SK-N-SH (cell line): ENCODE results near the gene DSCAML1. TPM values are rescaled to one million over a fixed set of nuclear protein-coding genes. Genes with fewer than 3 reads are reported as not detected.

Experiments used
- CTCF ChIA-PET: fragments of 300-600, 350-600 bp; formaldehyde crosslinking; extraction: SDS; loops from one replicate; lab custom pipeline; 2021; lab: Yijun Ruan, JAX
- POLR2A ChIA-PET: fragments of 350-600 bp; sonication (Branson Sonifier 250); formaldehyde crosslinking; extraction: SDS; loops from one replicate; lab custom pipeline; 2020; ENCODE audit warnings: antibody characterized with exemption, inconsistent platforms; lab: Yijun Ruan, JAX
- DNase-seq: peaks from one replicate; pipeline ENCODE4 v3.0.0; 2012
- H2AFZ ChIP-seq: fragments of 200-600 bp; sonication (generic); 2 replicates; pipeline ENCODE4 v1.8.1; 2016; ENCODE audit warnings: antibody characterized with exemption, mild to moderate bottlenecking, low read depth
- H3F3A ChIP-seq: fragments of 200-600 bp; sonication (generic); replicated peaks from 2 replicates; pipeline ENCODE3; 2016; ENCODE audit warnings: antibody characterized with exemption, mild to moderate bottlenecking; ENCODE audit not compliant: insufficient read depth
- H3K27ac ChIP-seq, 2 experiments: fragments of 200-500 bp in 1 of 2; fragments of 200-600 bp in 1 of 2; sonication (Bioruptor generic) in 1 of 2; sonication (generic), shearing (Covaris generic) in 1 of 2; 2 replicates each; pipeline versions ENCODE4 v1.5.1 to v1.6.1; 2014 to 2016; ENCODE audit warnings: low read depth in 2 of 2, inconsistent platforms in 1 of 2, low read length in 1 of 2, mild to moderate bottlenecking in 1 of 2, mixed read lengths in 1 of 2
- H3K27me3 ChIP-seq: fragments of 200-600 bp; sonication (generic), shearing (Covaris generic); 2 replicates; pipeline ENCODE4 v1.6.1; 2016; ENCODE audit warnings: mixed run types; ENCODE audit not compliant: insufficient read depth
- H3K36me3 ChIP-seq, 2 experiments: fragments of 200-500 bp in 1 of 2; fragments of 200-600 bp in 1 of 2; sonication (Bioruptor generic) in 1 of 2; sonication (generic) in 1 of 2; replicated peaks in 1 of 2; 2 replicates each; pipeline versions ENCODE3 to v1.5.1; 2014 to 2016; ENCODE audit warnings: low read length in 1 of 2, mild to moderate bottlenecking in 1 of 2; ENCODE audit not compliant: insufficient read depth in 2 of 2, control insufficient read depth in 1 of 2
- H3K4me1 ChIP-seq, 2 experiments: fragments of 200-500 bp in 1 of 2; fragments of 200-600 bp in 1 of 2; sonication (Bioruptor generic) in 1 of 2; sonication (generic), shearing (Covaris generic) in 1 of 2; 2 replicates each; pipeline versions ENCODE4 v1.5.1 to v1.6.1; 2014 to 2016; ENCODE audit warnings: low read depth in 1 of 2, low read length in 1 of 2, mixed run types in 1 of 2; ENCODE audit not compliant: insufficient read depth in 2 of 2, control insufficient read depth in 1 of 2
- H3K4me2 ChIP-seq: fragments of 200-600 bp; sonication (generic), shearing (Covaris generic); 2 replicates; pipeline ENCODE4 v1.6.1; 2017; ENCODE audit warnings: mixed run types
- H3K4me3 ChIP-seq, 2 experiments: fragments of 200-500 bp in 1 of 2; fragments of 200-600 bp in 1 of 2; sonication (Bioruptor generic) in 1 of 2; sonication (generic), shearing (Covaris generic) in 1 of 2; 2 replicates each; pipeline versions ENCODE4 v1.5.1 to v1.8.1; 2014 to 2016; ENCODE audit warnings: low read depth in 2 of 2, inconsistent platforms in 1 of 2, low read length in 1 of 2, mild to moderate bottlenecking in 1 of 2, mixed read lengths in 1 of 2, moderate library complexity in 1 of 2
- H3K79me2 ChIP-seq: fragments of 200-600 bp; sonication (generic); 2 replicates; pipeline ENCODE4 v1.8.1; 2017; ENCODE audit warnings: mild to moderate bottlenecking; ENCODE audit not compliant: insufficient read depth
- H3K9ac ChIP-seq: fragments of 200-600 bp; sonication (generic); 2 replicates; pipeline ENCODE4 v1.6.1; 2017; ENCODE audit warnings: mixed run types
- H3K9me2 ChIP-seq: fragments of 200-600 bp; sonication (generic); 2 replicates; pipeline ENCODE4 v1.6.1; 2017; ENCODE audit warnings: mixed run types
- H3K9me3 ChIP-seq: fragments of 200-600 bp; sonication (generic); 2 replicates; pipeline ENCODE4 v1.6.1; 2017; ENCODE audit warnings: mixed run types, mild to moderate bottlenecking, moderate library complexity
- H4K20me1 ChIP-seq: fragments of 200-600 bp; sonication (generic); 2 replicates; pipeline ENCODE4 v1.6.1; 2017; ENCODE audit warnings: mild to moderate bottlenecking, mixed run types; ENCODE audit not compliant: insufficient read depth
- EP300 ChIP-seq, 2 experiments: IDR thresholded peaks; 2 replicates each; pipeline versions ENCODE4 v1.4.0 to v1.6.1; 2012; ENCODE audit warnings: borderline replicate concordance in 1 of 2, low read depth in 1 of 2, low read length in 1 of 2
- EZH2phosphoT487 ChIP-seq: fragments of 200-600 bp; sonication (generic); IDR thresholded peaks from 2 replicates; pipeline ENCODE4 v1.6.1; 2017; ENCODE audit warnings: low read depth, mixed run types, mild to moderate bottlenecking, antibody characterized with exemption, moderate library complexity, borderline replicate concordance
- FOXM1 ChIP-seq: IDR thresholded peaks from 2 replicates; pipeline ENCODE4 v1.4.0; 2012; ENCODE audit warnings: low read depth, mild to moderate bottlenecking
- JUND ChIP-seq: IDR thresholded peaks from 2 replicates; pipeline ENCODE4 v1.4.0; 2012
- MXI1 ChIP-seq: IDR thresholded peaks from 2 replicates; pipeline ENCODE4 v1.6.1; 2012; ENCODE audit warnings: mild to moderate bottlenecking, low read depth, low read length, improper control_type of control experiment
- RAD21 ChIP-seq: IDR thresholded peaks from 2 replicates; pipeline ENCODE4 v1.6.1; 2012; ENCODE audit warnings: mild to moderate bottlenecking, low read length
- RCOR1 ChIP-seq: fragments of 150-350 bp; IDR thresholded peaks from 2 replicates; pipeline ENCODE4 v1.6.1; 2017; ENCODE audit warnings: antibody characterized with exemption, low read length
- RXRA ChIP-seq: IDR thresholded peaks from 2 replicates; pipeline ENCODE4 v1.4.0; 2012; ENCODE audit warnings: low read depth, mild to moderate bottlenecking, borderline replicate concordance
- SIN3A ChIP-seq: IDR thresholded peaks from 2 replicates; pipeline ENCODE4 v1.6.1; 2012; ENCODE audit warnings: low read depth, mild to moderate bottlenecking, low read length, moderate library complexity, borderline replicate concordance
- SMC3 ChIP-seq: IDR thresholded peaks from 2 replicates; pipeline ENCODE4 v1.6.1; 2012; ENCODE audit warnings: low read depth, low read length, improper control_type of control experiment
- WGBS: methylation state at CpG from one replicate; pipeline ENCODE4 v1.1.6; 2017; ENCODE audit warnings: low lambda C conversion rate; 5-methylcytosine and 5-hydroxymethylcytosine counted together
- polyA plus RNA-seq, 3 experiments: library from polyadenylated mRNA; depleted of rRNA; stranded (reverse); fragments of >200 nt; gene quantifications; 2 replicates each; pipeline ENCODE4 v1.2.3, GENCODE V29; 2012
- TF ChIP-seq, protein P1 (sequence below): IDR thresholded peaks from 2 replicates; pipeline ENCODE4; 2012
- TF ChIP-seq, protein P2 (sequence below): fragments of 200-600 bp; sonication (generic); IDR thresholded peaks from 2 replicates; pipeline ENCODE4 v1.6.1; 2017; ENCODE audit warnings: antibody characterized with exemption, mild to moderate bottlenecking, moderate library complexity
- TF ChIP-seq, protein P3 (sequence below): fragments of 150-350 bp; IDR thresholded peaks from 2 replicates; pipeline ENCODE4 v1.6.1; 2017; ENCODE audit warnings: antibody characterized with exemption, low read length, low read depth, borderline replicate concordance
- TF ChIP-seq, protein P4 (sequence below): IDR thresholded peaks from 2 replicates; pipeline ENCODE4 v1.4.0; 2012; ENCODE audit warnings: low read depth
- TF ChIP-seq, protein P5 (sequence below): IDR thresholded peaks from 2 replicates; pipeline ENCODE4 v1.6.1; 2012; ENCODE audit warnings: mild to moderate bottlenecking, low read depth, low read length, moderate library complexity

DSCAML1 gene
- polyA plus RNA-seq, 1 of the 3 experiments (the other 2 are of a cell fraction) = not detected

DNA sequence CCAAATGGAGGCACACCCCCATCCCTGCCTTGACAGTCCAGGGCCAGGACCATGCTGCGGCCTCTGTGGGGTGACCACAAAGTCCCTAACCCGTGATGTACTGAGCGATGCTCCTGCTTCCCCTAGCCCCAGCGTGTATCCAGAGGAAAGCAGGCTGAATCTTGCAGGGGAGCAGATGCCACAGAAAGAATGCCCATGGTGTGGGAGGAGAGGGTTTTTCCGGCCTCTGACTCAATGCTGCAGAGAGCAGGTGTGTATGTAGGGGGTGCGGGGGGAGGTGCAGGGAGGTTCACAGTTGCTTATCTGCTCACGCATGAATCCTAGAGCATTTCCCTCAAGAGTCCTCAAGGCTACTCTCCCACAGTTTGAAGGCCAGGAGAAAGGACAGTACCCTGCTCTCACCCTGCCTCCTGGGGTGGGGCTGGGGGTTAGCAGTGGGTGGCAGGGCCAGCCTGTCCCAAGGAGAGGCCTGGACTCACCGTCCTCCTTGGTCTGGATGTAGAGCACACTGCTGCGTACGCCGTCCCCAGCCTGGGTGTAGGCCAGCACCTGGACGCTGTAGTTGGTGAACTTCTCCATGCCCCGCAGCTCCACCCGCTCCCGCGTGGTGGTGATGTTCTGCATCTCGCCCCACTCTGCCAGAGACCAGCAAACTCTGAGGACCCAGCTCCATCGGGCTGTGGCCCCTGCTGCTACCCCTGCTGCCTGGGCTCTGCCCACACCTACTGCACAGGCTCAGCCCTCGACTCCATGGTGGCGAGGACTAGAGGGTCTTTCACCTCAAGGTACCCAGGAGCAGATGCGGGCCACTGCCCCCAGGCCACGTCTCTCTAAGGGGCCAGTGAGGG, 338.5 kb downstream of the DSCAML1 start:
- Histone ChIP-seq H3K36me3 (no peaks in the 10 kb centered on the region), H3K27me3 (no peaks in the 10 kb centered on the region), H3K9ac (no peak overlapping the region), H3K4me1 (peaks cover 0 to 40% of the 10 kb centered on the region in 2 experiments; a peak in 1 of 4 replicates), H3K27ac (no peak overlapping the region; a peak in 1 of 4 replicates), H3F3A (no peaks in the 10 kb centered on the region), H3K79me2 (no peaks in the 10 kb centered on the region), H3K4me2 (no peak overlapping the region), H3K9me2 (no peaks in the 10 kb centered on the region), H2AFZ (no peak overlapping the region), H3K9me3 (peaks cover 5% of the 10 kb centered on the region), H4K20me1 (no peaks in the 10 kb centered on the region), H3K4me3 (no peak overlapping the region)
- no peak for TF ChIP-seq MXI1
- TF ChIP-seq, protein P1, sequence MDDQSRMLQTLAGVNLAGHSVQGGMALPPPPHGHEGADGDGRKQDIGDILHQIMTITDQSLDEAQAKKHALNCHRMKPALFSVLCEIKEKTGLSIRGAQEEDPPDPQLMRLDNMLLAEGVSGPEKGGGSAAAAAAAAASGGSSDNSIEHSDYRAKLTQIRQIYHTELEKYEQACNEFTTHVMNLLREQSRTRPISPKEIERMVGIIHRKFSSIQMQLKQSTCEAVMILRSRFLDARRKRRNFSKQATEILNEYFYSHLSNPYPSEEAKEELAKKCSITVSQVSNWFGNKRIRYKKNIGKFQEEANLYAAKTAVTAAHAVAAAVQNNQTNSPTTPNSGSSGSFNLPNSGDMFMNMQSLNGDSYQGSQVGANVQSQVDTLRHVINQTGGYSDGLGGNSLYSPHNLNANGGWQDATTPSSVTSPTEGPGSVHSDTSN = no peak
- TF ChIP-seq, protein P2, sequence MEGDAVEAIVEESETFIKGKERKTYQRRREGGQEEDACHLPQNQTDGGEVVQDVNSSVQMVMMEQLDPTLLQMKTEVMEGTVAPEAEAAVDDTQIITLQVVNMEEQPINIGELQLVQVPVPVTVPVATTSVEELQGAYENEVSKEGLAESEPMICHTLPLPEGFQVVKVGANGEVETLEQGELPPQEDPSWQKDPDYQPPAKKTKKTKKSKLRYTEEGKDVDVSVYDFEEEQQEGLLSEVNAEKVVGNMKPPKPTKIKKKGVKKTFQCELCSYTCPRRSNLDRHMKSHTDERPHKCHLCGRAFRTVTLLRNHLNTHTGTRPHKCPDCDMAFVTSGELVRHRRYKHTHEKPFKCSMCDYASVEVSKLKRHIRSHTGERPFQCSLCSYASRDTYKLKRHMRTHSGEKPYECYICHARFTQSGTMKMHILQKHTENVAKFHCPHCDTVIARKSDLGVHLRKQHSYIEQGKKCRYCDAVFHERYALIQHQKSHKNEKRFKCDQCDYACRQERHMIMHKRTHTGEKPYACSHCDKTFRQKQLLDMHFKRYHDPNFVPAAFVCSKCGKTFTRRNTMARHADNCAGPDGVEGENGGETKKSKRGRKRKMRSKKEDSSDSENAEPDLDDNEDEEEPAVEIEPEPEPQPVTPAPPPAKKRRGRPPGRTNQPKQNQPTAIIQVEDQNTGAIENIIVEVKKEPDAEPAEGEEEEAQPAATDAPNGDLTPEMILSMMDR = no peak
- no peak for TF ChIP-seq FOXM1
- TF ChIP-seq RCOR1 = no peak
- no peak for TF ChIP-seq SIN3A
- TF ChIP-seq RAD21 = no peak
- TF ChIP-seq, protein P3, sequence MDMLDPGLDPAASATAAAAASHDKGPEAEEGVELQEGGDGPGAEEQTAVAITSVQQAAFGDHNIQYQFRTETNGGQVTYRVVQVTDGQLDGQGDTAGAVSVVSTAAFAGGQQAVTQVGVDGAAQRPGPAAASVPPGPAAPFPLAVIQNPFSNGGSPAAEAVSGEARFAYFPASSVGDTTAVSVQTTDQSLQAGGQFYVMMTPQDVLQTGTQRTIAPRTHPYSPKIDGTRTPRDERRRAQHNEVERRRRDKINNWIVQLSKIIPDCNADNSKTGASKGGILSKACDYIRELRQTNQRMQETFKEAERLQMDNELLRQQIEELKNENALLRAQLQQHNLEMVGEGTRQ = no peak
- no peak for TF ChIP-seq RXRA
- no peak for TF ChIP-seq EZH2phosphoT487
- TF ChIP-seq SMC3 = no peak
- no peak for TF ChIP-seq JUND
- TF ChIP-seq, protein P4, sequence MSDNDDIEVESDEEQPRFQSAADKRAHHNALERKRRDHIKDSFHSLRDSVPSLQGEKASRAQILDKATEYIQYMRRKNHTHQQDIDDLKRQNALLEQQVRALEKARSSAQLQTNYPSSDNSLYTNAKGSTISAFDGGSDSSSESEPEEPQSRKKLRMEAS = no peak
- TF ChIP-seq EP300 (IDR thresholded peaks at IDR 0.05; ENCODE audit: borderline replicate concordance in 1 of 2, low read depth in 1 of 2, low read length in 1 of 2) = no peak
- TF ChIP-seq, protein P5, sequence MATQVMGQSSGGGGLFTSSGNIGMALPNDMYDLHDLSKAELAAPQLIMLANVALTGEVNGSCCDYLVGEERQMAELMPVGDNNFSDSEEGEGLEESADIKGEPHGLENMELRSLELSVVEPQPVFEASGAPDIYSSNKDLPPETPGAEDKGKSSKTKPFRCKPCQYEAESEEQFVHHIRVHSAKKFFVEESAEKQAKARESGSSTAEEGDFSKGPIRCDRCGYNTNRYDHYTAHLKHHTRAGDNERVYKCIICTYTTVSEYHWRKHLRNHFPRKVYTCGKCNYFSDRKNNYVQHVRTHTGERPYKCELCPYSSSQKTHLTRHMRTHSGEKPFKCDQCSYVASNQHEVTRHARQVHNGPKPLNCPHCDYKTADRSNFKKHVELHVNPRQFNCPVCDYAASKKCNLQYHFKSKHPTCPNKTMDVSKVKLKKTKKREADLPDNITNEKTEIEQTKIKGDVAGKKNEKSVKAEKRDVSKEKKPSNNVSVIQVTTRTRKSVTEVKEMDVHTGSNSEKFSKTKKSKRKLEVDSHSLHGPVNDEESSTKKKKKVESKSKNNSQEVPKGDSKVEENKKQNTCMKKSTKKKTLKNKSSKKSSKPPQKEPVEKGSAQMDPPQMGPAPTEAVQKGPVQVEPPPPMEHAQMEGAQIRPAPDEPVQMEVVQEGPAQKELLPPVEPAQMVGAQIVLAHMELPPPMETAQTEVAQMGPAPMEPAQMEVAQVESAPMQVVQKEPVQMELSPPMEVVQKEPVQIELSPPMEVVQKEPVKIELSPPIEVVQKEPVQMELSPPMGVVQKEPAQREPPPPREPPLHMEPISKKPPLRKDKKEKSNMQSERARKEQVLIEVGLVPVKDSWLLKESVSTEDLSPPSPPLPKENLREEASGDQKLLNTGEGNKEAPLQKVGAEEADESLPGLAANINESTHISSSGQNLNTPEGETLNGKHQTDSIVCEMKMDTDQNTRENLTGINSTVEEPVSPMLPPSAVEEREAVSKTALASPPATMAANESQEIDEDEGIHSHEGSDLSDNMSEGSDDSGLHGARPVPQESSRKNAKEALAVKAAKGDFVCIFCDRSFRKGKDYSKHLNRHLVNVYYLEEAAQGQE = no peak
- WGBS = 75% methylated on average over 12 of the region's 22 CpGs
- ChIA-PET CTCF (interaction anchor here (1.0 to 2.0 kb wide), 3 partner anchors 10 to 32 kb away, joined by 3 to 9 read pairs (median 4); no protein-coding TSS in a partner anchor), POLR2A (no interaction called here)
- DNase-seq = no peak
